HG03521 (cell line): ENCODE data around the gene ADTRP.
"Not testable (repeated sequence)": the region's sequence is repeated elsewhere in the genome, so short reads cannot be mapped to it uniquely, and the experiment has no call there.

Experiments
- ATAC-seq: cut with Tn5 transposase; IDR thresholded peaks from one replicate; pipeline ENCODE4 v1.9.1; 2021; ENCODE audit warnings: mild to moderate bottlenecking, moderate library complexity; ENCODE audit not compliant: unreplicated experiment

ADTRP gene

DNA sequence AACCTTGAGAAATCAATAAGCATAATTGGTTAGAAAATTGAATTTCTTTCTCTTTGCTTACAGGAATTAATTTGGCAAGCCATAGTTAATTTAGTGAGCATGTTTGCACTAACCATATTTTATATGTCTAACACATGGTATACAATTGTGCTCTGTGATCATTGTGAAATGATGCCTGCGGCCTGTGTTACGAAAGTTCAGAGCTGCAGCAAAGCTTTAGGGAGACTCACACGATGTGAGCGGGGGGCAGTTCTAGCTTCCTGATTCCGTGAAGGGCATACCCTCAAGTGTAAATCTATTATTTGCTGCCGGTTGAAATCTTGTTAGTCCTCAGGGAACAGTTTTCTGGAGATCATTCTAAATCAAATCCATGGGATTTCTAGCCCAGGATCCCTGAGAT, 25.5 kb upstream of the ADTRP start:
- ATAC-seq: no peak

DNA sequence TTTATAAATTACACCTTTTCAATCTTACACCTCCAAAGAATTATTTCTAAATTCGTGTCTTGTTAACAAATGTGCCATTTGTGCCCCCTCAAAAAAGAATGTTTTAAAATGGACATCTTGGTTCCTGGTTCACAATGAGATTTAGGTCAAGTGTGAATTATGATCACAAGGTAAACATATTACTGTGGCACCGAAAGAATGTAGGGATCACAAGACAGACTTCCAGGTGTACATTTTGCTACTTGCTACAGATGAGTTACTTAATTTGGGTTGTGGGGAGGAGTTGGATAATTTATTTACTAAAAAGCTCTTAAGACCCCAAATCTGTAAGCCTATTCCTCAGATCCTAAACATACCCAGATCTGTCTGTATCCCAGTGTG, 25.0 kb upstream of the ADTRP start:
- no peak for ATAC-seq

DNA sequence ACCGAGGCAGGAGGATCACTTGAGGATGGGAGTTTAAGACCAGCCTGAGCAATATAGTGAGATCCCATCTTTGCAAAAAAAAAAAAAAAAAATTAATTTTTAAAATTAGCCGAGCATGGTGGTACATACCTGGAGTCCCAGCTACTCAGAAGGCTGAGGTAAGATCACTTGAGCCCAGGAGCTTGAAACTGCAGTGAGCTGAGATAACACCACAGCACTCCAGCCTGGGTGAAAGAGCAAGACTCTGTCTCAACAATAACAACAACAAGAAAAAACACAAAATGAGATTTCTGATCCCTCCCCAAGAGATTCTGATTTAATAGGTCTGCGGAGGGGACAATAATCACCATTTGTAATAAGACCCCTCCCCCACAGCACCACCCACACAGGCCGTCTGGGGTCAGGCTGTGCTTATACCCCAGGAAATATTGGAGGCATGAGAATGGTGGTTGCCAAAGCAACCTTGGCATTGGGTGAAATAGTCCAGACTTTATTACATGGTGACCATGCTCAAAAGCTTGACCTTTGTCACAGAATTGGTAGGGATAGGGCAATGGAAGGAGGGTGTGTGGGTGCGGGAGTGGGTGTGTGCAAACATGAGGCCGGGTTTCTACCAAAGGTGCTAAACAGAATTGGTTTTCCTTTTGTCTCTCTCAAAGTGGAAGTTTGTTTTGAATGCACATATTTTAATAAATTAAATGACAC, 24.4 kb upstream of the ADTRP start:
- no peak for ATAC-seq

DNA sequence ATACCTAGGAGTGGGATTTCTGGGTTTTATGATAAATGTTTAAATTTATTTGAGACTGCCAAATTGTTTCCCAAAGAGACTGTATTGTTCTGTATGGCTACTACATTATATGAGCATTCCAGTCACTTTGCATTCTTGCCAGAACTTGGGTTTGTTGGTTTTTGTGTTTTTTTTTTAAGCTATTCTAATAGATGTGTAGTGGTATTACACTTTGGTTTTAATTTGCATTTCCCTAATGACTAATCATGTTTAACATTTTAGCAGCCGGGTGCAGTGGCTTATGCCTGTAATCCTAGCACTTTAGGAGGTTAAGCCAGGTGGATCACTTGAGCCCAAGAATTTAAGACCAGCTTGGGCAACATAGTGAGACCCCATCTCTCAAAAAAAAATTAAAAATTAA, 21.9 kb upstream of the ADTRP start:
- ATAC-seq: not testable (repeated sequence)

DNA sequence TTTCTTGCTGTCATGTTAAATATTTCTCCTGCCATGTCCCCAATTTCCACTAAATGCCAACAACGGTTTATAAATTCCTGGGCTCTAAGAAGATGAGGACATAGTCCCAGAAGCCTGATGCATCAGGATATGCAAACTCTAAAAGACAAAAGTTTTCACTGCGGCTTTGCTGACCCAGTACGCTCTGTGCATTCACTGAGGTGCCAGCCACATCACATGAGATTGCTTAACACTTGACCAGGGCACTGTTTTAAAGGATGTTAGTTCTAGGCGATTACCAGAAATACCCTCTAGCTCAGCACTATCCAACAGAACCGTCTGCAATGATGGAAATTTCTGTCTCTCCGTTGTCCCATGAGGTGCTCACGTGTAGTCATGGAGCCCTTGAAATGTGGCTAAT, 19.9 kb upstream of the ADTRP start:
- ATAC-seq: no peak

DNA sequence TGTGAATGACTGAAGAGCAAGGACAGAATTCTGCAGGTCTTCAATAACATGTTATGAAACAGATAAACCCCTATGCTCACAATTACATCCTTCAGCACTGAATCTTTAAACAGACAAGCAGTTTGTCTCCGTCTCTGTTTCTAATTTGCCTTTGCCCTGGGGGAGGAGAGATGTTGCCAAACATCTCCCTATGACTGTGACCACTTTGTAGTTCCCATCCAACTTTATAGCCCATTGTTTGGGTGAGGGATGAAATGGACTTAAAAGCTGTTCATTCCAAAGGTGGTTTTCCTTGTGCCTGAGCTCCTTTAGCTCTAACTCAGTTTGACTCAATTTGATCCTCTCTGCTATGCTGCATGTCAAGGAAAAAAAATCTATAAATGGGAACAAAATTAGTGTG, 19.5 kb upstream of the ADTRP start:
- no peak for ATAC-seq

DNA sequence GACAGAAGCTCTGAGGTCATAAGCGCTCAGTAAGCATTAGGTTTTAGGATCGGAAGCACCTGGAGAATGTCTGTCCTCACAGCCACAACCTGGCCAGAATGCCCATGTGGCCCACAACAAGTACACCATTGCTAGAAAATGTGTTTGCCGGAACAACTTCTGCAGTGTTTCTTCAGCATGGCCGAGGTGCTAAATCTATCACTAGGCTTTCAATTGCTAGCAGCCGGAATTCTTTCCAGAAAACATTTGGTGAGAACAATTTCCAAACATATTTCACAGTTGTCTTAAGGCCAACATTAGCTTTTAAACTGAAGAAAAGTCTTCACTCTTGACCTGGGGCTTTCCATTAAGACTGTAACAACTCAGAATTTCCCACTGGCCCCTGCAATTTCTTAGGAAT, 18.2 kb upstream of the ADTRP start:
- ATAC-seq: no peak

DNA sequence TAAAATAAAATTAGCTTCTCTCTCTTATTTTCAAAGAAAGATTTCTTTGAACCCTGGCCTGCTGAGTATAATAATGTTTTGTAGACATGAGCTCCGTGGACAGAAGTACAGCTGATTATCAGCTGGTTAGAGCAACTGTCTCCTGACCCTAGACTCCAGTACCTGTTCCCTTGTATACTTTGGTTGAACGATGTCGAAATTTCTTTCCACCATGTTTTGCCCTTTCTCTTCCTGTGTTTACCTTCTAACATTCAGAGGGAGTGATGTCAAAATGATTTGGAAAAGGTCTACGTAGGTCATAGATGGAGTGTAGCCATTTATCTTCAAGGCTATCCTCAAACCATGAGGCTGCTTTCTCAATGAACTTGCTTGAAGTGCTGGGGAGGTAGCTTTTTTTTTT, 16.8 kb upstream of the ADTRP start:
- no peak for ATAC-seq

DNA sequence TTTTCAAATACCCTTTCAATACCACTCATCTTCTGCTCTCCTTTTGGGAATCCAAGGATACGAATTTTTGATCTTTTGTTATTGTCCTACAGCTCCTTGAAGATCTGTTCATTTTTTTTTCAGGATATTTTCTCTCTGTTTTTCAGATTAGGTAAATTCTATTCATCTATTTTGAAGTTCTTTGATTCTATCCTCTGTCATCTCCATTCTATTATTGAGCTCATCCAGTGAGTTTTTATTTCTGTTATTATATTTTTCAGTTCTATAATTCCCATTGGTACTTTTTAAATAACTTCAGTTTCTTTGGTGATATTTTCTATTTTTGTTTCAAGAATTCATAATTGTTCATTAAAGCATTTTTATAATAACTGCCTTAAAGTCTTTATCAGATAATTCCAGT, 14.7 kb upstream of the ADTRP start:
- ATAC-seq: no peak

DNA sequence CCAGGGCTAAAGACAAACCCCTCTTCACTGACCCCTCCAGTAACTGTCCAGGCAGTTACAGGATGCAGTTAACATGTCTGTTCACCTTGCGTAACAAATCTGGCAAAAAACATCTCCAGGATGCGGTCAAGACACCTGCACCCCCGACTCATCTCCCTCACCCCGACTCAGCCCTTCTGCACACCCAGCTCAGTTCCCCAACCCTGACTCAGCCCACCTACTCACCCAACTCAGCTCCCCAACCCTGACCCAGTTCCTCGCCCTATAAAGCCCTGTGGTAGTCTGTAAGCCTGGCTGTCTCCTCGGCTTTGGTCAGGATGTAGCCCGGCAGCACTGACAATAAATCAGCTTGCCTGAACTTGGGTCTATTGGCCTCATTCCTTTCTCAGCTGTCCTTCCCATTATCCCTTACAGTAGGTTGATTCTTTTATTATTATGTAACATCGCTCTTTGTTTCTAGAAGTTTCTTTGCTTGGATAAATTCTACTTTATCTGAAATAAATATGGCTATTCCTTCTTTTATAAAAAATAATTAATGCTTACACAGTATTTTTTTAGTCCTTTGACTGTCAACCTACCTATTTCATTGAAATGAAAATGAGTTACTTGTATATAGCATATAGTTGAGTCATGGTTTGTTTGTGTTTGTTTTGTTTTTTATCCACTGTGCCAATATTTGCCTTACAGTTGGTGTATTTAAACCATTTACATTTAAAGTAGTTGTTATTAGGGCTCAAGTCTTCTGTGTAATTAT, 12.9 kb upstream of the ADTRP start:
- no peak for ATAC-seq

DNA sequence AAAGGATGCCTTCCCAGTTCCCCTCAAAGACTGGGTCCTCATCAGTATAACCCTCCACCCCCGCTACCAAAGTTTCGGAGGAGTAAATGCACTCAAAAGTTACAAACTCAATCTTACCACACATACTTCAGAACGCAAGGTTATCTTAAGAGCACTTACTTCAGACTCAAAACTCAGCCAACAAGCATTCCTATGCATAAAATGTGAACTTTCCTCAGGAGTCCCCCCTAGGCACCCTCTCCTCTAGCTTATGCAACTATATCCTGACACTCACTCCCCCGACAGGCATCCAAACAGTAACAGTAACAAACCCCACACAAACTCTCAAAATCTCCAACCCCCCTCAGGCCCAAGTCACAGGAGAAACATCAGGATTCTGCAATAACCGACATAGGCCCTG, 11.1 kb upstream of the ADTRP start:
- no peak for ATAC-seq

DNA sequence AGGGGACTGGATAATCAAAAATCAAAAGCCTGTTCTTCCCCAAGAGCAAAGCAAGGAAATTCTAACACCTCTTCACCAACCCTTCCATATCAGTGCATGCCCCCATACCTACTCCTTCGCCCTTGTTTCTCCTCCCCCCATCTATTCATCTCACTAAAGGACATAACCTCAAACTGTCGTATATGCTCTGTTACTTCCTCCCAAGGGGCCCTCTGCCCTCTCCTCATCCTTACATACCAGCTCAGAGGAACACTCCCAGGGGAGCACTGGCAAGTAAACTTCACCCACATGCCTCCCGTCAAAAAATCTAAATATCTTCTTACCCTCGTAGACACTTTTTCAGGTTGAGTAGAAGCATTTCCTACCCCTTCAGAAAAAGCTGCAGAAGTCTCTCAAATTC, 9.4 kb upstream of the ADTRP start:
- no peak for ATAC-seq

DNA sequence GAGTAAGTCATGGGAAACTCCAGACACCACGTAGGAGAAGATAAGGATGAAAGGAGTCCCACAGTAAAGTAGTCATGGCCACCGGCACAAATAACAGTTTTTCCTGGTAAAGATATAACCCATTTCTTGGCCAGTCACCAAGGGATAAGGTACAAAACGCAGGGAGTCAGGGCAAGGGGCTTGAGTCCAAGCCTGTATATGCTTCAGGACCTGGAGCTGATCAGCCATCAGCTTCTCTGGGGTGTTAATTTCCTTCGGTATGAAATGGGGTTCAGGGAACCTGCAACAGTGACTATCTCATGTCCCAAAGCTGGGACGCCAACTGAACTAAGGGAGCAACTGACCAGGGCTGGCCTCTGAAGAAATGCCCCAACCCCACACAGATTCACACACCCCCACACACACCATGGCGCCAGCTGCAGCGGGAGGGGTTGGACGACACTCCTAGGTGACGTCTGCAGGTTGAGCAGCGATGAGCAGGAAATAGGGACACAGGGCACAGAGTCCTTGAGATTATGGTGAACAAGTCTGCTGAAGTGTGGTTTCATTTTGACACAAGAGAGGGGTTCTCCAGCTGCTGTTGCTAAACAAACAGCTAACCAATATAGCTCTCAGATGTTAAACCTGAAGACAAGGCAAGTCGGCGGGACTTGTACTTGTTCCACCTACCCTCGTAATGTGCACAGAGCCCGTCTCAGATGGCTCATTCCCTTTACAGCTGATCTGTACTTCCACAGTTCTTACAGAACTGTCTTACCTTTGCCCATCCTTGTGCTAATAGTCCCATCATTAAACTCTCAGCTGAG, 7.4 kb upstream of the ADTRP start:
- ATAC-seq: peak; percentile 76

DNA sequence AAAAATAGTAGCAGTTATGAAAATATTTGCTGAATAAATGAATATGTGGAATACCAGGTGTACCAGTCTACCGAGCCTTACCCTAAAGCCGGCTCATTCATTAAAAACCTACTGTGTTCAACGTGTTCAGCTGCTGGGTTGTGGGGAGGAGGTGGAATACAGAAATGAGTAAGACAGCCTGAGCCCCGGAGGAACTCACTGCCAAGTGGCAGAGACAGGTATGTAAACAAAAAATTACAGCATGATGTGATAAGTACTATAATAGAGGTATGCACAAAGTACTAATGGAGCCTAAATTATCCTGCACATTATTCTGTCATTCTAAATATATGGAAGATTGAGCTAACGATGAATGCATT, 6.8 kb upstream of the ADTRP start:
- ATAC-seq: peak; percentile 58

DNA sequence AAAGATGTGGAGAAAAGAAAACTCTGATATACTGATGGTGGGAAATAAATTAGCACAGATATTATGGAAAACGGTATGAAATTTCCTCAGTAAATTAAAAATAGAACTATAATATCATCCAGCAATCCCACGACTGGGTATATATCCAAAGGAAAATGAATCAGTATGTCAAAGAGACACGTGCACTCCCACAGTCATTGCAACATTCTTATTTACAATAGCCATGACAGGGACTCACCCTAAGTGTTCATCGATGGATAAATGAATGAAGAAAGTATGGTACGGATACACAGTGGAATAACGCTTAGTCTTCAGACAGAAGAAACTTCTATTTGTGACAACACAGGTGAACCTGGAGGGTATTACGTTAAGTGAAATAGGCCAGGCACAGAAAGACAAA, 5.7 kb upstream of the ADTRP start:
- ATAC-seq: no peak

DNA sequence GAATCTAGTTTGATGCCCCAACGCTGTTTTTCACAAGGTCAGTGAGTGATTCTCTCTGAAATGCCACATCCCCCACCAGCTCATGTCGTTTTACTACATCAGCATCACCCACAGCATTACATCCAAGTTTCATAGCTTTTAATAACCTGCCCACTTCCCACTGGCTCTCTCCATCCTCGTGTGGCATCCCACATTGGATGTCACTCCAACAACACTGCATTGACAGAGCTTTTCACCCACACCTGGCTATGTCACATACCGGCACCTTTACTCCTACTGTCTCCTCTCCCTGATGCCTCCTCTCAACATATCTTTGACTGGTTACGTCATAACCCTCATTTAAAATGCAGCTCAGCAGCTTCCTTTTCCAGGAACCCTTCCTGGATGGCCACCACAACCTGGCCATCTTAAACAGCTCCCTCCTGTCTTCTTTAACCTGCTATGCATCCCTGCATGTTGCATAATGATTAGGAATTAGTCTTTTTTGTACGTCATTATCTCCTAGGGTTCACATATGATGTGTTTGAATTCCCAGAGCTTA, 5.0 kb upstream of the ADTRP start:
- ATAC-seq: no peak

DNA sequence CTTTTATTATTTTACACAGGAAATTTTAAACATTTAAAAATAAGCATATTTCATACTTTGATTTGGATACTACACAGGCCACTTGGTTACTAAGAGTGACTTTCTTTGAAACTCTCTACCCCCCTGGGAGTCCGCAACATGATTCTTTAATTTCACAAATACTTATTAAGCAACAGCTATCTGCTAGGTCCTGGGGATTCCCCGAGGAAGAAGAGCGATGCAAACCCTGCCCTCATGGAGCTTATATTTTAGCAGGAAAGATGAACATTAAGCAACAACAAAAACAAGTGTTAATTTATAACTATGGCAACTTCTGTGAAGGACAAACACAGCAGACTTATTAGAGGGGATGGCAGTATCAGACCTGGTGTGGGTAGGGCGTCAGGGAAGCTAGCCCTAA, 3.9 kb upstream of the ADTRP start:
- no peak for ATAC-seq

DNA sequence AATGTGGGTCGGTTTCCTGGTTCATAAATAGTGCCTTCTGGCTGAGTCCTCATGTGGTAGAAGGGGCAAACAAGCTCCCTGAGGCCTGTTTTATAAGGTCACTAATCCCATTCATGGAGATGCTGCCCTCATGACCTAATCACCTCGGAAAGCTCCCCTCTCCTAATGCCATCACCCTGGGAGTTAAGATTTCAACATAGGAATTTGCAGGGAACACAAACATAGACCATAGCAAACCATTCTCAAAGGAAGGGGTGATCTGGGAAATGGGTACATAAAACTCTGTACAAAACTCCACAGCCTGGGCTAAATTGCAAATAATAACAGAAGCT, 1.5 kb upstream of the ADTRP start:
- ATAC-seq: no peak

DNA sequence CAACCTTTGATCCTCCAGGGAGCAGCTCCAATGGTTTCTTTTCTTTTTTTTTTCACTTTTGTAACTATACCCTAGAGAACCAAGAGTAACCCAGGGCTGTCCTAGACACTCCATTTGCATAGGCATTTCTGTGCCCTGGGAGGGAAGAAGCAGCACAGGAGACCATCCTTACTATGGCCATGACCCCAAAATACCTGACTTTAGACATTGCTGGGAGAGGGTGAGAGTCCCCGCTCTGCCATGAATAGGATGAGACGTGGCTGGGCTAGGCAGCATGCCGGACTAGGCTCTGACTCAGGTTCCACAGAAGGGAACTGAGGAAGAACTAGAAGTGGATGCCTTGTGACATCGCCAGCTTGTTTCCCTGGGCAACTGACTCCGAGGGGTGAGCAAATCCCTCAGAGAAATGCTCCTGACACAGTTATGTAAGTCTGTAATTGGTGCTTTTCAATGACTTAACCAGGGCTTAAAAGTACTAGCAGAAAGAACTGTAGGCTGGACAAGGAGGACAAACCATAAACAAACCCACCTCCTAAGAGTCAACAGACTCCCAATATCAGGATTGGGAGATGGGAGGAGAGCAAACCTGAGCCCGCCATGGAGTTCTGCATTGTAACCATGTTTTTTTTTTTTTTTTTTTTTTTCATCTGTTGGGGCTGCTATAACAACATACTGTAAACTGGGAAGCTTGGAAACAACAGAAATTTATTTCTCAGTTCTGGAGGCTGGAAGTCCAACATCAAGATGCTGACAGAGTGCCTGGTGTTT, 910 bp upstream of the ADTRP start:
- no peak for ATAC-seq

DNA sequence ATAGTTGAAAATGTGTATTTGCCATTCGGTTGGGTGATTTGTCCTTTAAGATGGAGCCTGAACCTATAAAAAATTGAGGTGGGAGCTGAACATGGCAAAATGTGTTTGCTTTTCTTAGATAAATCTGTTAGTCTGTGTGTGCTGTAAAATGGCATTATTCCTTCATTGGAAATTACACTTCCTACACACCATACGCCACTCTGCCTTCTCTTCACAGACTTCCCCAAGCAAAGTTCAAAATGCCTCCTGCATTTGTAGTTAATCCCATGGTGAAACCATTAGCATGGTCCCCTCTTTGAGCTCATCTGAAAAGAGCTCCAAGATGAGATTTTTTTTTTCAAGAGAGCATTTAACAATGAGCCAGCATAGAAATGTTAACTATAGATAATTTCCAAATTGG, 567 bp downstream of the ADTRP start:
- no peak for ATAC-seq

DNA sequence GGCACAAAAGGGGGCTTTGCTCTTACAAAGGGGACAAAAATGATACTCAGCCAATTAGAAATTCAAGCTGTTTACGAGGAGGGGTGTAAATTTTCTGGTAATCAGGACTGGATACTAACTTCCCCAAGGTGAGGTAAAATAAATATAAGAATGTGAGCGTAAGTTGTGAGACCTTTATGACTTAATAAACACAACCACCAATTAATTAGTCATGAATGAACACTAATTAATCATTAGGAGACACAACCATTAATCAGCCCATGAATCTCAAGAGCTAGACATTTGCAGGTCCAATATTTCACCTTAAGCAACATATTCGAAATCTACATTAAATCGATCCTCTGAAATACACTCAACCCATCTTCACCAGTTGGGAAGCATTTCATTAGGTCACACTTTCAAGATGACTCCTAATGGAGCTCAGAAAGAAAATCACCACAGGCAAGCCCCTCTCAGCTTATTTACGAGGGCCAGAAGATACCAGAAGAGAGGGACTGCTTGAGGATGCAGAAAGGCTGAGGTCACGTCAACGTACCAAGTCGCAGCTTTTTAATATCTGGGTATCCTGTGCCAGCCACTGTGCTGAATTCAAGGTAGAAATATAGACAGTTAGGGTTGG, 2.7 kb downstream of the ADTRP start:
- ATAC-seq: no peak
